NB4 (cell line): ENCODE measurements around the gene APOBEC2.

Experiments used
- DNase-seq: peaks from one replicate; pipeline ENCODE4 v3.0.0; 2010; ENCODE audit warnings: low read depth
- H3K4me3 ChIP-seq: one replicate; pipeline ENCODE4 v1.5.1; 2011; ENCODE audit warnings: mild to moderate bottlenecking, low read depth, low read length, moderate library complexity
- MYC ChIP-seq: IDR thresholded peaks from 2 replicates; pipeline ENCODE4 v1.6.1; 2011; ENCODE audit warnings: low read depth, low read length
- POLR2A ChIP-seq: IDR thresholded peaks from 2 replicates; pipeline ENCODE4 v1.6.1; 2011; ENCODE audit warnings: mild to moderate bottlenecking; ENCODE audit not compliant: insufficient read length; ENCODE audit errors: extremely low read depth
- TF ChIP-seq, protein P1 (sequence below): IDR thresholded peaks from one replicate; pipeline ENCODE4 v1.5.1; 2012; ENCODE audit warnings: low read depth, low read length
- TF ChIP-seq, protein P2 (sequence below): IDR thresholded peaks from 2 replicates; pipeline ENCODE4 v1.6.1; 2011; ENCODE audit warnings: low read depth, low read length

APOBEC2 gene

DNA sequence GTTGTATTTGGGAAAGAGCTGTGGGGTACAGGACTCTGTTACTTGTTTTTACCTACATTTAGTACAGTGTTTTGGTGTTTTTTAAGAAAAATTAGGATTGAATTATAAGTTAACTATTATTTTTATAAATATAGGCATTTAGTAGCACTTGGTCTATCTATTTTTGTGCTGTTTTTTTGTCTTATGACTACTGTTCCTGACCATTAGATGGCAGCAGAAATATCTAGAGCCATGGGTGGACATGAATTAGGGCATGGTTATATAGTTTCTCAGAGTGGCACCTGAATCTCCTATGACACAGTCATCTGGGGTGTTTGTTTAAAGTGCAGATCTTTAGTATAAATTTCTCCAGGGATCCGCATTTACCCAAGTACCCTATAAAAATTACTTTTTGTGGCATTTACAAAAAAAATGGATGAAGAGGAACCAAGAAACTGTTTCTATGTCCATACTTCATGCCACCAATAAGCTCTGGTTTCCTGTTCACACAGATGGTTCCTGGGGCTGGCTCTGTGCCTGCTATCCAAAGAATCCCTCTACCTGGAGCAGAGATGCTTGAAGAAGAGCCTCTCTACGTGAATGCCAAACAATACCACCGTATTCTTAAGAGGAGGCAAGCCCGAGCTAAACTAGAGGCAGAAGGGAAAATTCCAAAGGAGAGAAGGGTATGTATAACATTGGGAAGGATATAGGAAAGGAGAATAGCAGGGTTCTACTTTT is 39.6 kb downstream of the APOBEC2 start:
- no peak for TF ChIP-seq MYC
- TF ChIP-seq, protein P1, sequence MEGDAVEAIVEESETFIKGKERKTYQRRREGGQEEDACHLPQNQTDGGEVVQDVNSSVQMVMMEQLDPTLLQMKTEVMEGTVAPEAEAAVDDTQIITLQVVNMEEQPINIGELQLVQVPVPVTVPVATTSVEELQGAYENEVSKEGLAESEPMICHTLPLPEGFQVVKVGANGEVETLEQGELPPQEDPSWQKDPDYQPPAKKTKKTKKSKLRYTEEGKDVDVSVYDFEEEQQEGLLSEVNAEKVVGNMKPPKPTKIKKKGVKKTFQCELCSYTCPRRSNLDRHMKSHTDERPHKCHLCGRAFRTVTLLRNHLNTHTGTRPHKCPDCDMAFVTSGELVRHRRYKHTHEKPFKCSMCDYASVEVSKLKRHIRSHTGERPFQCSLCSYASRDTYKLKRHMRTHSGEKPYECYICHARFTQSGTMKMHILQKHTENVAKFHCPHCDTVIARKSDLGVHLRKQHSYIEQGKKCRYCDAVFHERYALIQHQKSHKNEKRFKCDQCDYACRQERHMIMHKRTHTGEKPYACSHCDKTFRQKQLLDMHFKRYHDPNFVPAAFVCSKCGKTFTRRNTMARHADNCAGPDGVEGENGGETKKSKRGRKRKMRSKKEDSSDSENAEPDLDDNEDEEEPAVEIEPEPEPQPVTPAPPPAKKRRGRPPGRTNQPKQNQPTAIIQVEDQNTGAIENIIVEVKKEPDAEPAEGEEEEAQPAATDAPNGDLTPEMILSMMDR, result peak; percentile 48
- peak; percentile 46 for DNase-seq
- no peak overlapping the region for H3K4me3 ChIP-seq

DNA sequence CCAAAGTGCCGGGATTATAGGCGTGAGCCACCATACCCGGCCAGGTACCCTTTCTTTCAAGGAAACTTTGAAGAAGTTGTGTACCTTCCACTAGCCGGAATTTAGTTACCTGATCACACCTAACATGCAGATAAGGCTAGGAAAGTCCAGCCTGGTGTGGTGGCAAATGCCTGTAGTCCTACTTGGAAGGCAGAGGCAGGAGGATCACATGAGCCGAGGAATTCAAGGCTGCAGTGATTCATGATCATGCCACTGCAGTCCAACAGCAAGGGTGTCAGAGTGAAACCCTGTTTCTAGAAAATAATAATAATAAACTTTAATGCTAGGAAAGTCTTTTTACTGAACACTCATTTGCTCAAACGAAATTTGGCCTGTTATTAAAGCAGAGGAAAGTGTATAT is 40.7 kb downstream of the APOBEC2 start:
- TF ChIP-seq POLR2A (no peak), MYC (no peak)
- TF ChIP-seq, protein P1, result no peak
- TF ChIP-seq, protein P2, sequence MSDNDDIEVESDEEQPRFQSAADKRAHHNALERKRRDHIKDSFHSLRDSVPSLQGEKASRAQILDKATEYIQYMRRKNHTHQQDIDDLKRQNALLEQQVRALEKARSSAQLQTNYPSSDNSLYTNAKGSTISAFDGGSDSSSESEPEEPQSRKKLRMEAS, result no peak
- no peak for DNase-seq
- no peak overlapping the region for H3K4me3 ChIP-seq

DNA sequence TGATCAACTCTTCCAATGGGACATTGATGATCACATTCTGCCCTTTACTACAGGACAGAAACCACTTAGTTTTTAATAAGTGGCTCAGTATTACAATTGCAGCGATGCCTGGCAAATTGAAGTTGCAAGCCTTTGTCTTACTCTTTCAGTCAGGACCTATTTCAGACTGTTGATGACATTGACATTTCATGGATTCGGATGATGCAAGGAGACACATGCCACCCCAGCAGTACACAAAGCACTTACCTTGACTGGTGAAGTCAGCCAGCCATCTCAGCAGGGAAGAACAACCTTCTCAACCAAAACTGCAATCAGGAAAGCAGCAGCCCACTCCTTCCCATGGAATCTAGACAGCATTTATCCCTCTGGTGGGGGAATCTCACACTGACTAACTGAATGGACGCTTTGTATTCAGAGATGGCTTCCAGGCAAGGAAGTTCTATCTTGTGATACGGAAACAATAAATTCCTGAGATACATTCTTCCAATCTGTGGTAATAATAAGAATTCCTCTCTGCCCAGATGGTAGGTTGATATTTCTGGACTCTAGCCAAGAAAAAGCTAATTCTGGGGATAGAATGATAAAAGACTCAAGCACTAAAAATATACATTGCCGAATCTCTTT is 44.6 kb downstream of the APOBEC2 start:
- no peak overlapping the region for H3K4me3 ChIP-seq
- TF ChIP-seq, protein P2, result no peak
- TF ChIP-seq POLR2A, result no peak
- TF ChIP-seq, protein P1, result no peak
- TF ChIP-seq MYC, result no peak

DNA sequence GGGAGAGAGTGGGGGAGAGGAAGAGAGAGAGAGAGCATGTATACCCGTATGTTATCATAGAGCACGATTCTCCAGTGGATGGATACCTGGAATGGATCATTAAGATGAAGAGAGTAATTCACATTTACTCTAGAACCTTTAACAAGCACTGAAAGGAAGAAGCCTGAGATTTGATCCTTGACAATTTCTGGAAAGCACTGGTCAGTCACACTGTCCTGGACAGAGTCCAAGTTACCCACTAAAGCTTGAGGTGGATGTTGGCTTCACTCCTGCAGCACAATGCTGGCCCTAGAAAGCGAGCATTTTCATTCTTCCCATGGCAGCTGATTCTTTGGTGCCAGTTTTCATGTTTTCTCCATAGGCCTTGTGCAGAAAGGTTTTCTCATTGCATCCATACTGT is 45.4 kb downstream of the APOBEC2 start:
- no peak for DNase-seq
- H3K4me3 ChIP-seq, result no peak overlapping the region
- TF ChIP-seq POLR2A, result no peak

More for the DNA sequence above, 44.6 kb downstream of the APOBEC2 start:
- DNase-seq, result no peak

DNA sequence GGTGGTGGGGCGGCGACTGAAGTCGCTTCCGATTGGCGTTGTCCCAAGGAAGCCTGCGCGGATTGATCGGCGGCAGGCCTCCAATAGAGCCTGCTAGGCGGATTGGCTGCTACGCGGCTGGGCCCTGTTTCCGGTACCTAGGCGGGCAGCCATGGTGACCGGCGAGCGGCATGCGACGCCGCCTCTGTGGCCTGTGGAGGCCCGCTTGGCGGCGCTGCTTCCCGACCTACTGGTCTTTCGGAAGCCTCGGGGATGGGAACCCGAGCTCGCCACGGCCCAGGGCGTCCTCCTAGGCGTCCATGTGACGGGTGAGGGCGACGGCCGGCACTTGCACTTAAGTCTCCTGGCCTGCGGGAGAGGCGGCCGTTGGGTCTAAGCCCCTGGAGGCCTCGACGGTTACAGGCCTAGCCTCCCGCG is 47.9 kb downstream of the APOBEC2 start:
- no peak for DNase-seq
- no peak overlapping the region for H3K4me3 ChIP-seq
- TF ChIP-seq, protein P1, result no peak
- TF ChIP-seq POLR2A, result no peak
- TF ChIP-seq MYC, result no peak

DNA sequence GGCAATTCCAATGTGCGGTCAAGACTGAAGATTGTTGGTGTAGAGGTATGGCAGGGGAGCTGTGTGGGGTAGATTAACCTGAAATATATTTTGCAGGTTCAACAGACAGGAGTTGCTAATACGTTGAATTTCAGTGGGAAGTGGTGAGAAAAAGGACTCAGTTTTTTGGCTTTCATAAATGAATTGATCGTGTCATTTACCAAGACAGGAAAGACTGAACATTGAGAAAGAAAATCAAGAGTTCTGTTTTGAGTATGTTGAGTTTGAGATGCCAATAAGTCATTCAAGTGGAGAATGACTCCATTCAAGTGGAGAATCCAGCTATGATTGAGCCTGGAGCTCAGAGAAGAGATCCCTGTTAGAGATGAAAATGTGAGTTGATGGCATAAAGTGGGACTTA is 50.8 kb downstream of the APOBEC2 start:
- TF ChIP-seq MYC, result no peak
- TF ChIP-seq, protein P2, result no peak
- TF ChIP-seq, protein P1, result no peak
- TF ChIP-seq POLR2A, result no peak
- DNase-seq, result no peak
- H3K4me3 ChIP-seq, result no peak overlapping the region
